Testis (tissue), 3 donors: ENCODE results near the gene COL23A1. TPM values are rescaled to one million over a fixed set of nuclear protein-coding genes. Genes with fewer than 3 reads are reported as not detected.
"Not testable (repeated sequence)": the region's sequence is repeated elsewhere in the genome, so short reads cannot be mapped to it uniquely, and the experiment has no call there.

ENCODE experiments used
- DNase-seq: peaks from one replicate; pipeline ENCODE4 v3.0.0-alpha.2; 2019
- H3K27ac ChIP-seq, 2 donors: fragments of 200-600 bp; sonication (generic); one replicate each; pipeline ENCODE4 v1.5.1; 2019
- H3K27me3 ChIP-seq: fragments of 200-600 bp; sonication (generic); one replicate; pipeline ENCODE4 v1.5.1; 2019
- H3K36me3 ChIP-seq: fragments of 200-600 bp; sonication (generic); one replicate; pipeline ENCODE4 v1.5.1; 2017; ENCODE audit warnings: low read depth; ENCODE audit errors: missing control alignments
- H3K4me1 ChIP-seq: fragments of 200-600 bp; sonication (generic); one replicate; pipeline ENCODE4 v1.5.1; 2019
- H3K4me3 ChIP-seq, 2 donors: fragments of 200-600 bp; sonication (generic); one replicate each; pipeline ENCODE4 v1.5.1; 2017 to 2019
- H3K9me3 ChIP-seq: fragments of 200-600 bp; sonication (generic); one replicate; pipeline ENCODE4 v1.5.1; 2017
- POLR2A ChIP-seq: fragments of 450-650 bp; IDR thresholded peaks from one replicate; pipeline ENCODE4 v1.6.1; 2017; ENCODE audit warnings: antibody characterized with exemption, mild to moderate bottlenecking, moderate library complexity
- WGBS, 2 donors: methylation state at CpG; one replicate each; pipeline ENCODE4 v1.1.5; 2018; 5-methylcytosine and 5-hydroxymethylcytosine counted together
- intact Hi-C: fragments of 100-400 bp; cut with DNase I; formaldehyde crosslinking; loops from one replicate; pipeline ENCODE4 v1.15.1; 2023; ENCODE audit warnings: low total_unique reads
- polyA plus RNA-seq: library from polyadenylated mRNA; stranded (reverse); fragments of 350-450 nt; fragmentation: Illumina TruSeq; extraction: RNeasy Lipid Tissue Mini Kit (QIAGEN cat#74804); gene quantifications from one replicate; pipeline ENCODE4 v1.2.3, GENCODE V29; 2014; ENCODE audit warnings: low read depth, low replicate concordance; ENCODE audit not compliant: insufficient read depth
- total RNA-seq, 2 donors: library from RNA; depleted of rRNA; stranded (reverse); fragments of >200 nt; gene quantifications; one replicate each; pipeline ENCODE4 v1.2.3, GENCODE V29; 2016
- TF ChIP-seq, protein P1 (sequence below), 3 experiments: fragments of 450-650 bp in 2 of 3; fragments of 200-600 bp in 1 of 3; sonication (generic) in 1 of 3; IDR thresholded peaks; one replicate each; pipeline ENCODE4 v1.5.1; 2016 to 2019; ENCODE audit warnings: antibody characterized with exemption in 3 of 3, mild to moderate bottlenecking in 2 of 3, moderate library complexity in 1 of 3

The COL23A1 gene
- total and polyA plus RNA-seq, 3 donors from 2014 or later: 4.3 to 5.5 (median 5.0) TPM

DNA sequence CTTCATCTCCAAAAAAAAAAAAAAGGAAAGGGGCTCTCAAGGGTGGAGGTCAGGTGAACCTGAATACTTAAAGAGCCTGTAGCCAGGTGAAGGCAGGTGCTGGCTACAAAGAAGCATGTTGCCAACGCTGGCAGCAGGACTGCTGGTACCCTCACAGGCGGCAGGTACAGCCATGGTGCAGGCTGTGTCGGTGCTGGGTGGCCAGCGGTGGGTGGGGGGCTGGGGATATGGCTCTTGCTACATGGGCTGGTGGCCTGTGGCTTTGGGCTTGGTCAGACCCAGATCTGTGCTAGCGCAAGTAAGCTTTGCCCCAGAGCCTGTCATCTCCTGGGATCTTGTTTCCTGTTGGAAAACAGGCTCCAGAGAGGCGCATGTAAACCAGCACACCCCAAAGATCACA, 271.3 kb downstream of the COL23A1 start:
- TF ChIP-seq, protein P1, sequence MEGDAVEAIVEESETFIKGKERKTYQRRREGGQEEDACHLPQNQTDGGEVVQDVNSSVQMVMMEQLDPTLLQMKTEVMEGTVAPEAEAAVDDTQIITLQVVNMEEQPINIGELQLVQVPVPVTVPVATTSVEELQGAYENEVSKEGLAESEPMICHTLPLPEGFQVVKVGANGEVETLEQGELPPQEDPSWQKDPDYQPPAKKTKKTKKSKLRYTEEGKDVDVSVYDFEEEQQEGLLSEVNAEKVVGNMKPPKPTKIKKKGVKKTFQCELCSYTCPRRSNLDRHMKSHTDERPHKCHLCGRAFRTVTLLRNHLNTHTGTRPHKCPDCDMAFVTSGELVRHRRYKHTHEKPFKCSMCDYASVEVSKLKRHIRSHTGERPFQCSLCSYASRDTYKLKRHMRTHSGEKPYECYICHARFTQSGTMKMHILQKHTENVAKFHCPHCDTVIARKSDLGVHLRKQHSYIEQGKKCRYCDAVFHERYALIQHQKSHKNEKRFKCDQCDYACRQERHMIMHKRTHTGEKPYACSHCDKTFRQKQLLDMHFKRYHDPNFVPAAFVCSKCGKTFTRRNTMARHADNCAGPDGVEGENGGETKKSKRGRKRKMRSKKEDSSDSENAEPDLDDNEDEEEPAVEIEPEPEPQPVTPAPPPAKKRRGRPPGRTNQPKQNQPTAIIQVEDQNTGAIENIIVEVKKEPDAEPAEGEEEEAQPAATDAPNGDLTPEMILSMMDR (IDR thresholded peaks at IDR 0.05): no peak
- TF ChIP-seq POLR2A: no peak
- no peak overlapping the region for H3K4me3 ChIP-seq
- H3K9me3 ChIP-seq: no peaks in the 10 kb centered on the region
- no peaks in the 10 kb centered on the region for H3K27me3 ChIP-seq
- WGBS, 2 donors: 76 to 87% methylated on average over 5 to 6 of the region's 6 CpGs
- no peak for DNase-seq
- no peaks in the 10 kb centered on the region for H3K36me3 ChIP-seq
- no peaks in the 10 kb centered on the region for H3K4me1 ChIP-seq
- intact Hi-C loops: no loop called here
- no peak overlapping the region for H3K27ac ChIP-seq

DNA sequence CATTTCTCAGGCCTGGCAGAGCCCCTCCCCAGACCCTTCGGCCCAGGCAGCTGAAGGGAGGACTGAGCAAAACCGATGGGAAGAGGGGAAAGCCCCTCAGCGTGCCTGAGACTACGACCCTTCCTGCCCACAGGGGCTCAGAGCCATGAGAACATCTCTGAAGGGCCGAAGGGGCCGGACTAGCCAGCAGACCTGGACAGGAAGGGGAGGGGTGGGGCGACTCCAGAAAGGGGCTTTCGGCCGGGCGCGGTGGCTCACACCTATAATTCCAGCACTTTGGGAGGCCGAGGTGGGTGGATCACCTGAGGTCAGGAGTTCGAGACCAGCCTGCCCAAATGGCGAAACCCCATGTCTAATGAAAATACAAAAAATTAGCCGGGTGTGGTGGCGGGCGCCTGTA, 271.8 kb downstream of the COL23A1 start:
- Histone ChIP-seq H3K27me3 (no peaks in the 10 kb centered on the region), H3K9me3 (no peaks in the 10 kb centered on the region), H3K27ac (no peak overlapping the region), H3K4me3 (no peak overlapping the region), H3K36me3 (no peaks in the 10 kb centered on the region), H3K4me1 (no peaks in the 10 kb centered on the region)
- intact Hi-C loops: no loop called here
- 91 to 95% methylated on average over 16 to 17 of the region's 17 CpGs for WGBS, 2 donors
- no peak for DNase-seq
- no peak for TF ChIP-seq POLR2A
- TF ChIP-seq, protein P1 (IDR thresholded peaks at IDR 0.05): no peak

DNA sequence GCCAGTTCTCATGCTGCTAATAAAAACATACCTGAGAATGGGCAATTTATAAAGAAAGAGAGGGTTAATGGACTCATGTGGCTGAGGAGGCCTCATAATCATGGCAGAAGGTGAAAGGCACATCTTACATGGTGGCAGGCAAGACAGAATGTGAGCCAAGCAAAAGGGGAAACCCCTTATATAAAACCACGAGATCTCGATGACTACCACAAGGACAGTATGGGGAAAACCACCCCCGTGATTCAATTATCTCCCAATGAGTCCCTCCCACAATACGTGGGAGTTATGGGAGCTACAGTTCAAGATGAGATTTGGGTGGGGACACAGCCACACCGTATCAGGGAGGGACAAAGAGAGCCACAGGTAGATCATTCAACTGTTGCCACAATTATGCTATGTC, 272.5 kb downstream of the COL23A1 start:
- H3K4me1 ChIP-seq, H3K4me3 ChIP-seq, DNase-seq, H3K36me3 ChIP-seq, intact Hi-C loops, H3K9me3 ChIP-seq, H3K27me3 ChIP-seq, H3K27ac ChIP-seq: not testable (repeated sequence)
- 86 to 87% methylated on average over 5 of the region's 5 CpGs for WGBS, 2 donors

DNA sequence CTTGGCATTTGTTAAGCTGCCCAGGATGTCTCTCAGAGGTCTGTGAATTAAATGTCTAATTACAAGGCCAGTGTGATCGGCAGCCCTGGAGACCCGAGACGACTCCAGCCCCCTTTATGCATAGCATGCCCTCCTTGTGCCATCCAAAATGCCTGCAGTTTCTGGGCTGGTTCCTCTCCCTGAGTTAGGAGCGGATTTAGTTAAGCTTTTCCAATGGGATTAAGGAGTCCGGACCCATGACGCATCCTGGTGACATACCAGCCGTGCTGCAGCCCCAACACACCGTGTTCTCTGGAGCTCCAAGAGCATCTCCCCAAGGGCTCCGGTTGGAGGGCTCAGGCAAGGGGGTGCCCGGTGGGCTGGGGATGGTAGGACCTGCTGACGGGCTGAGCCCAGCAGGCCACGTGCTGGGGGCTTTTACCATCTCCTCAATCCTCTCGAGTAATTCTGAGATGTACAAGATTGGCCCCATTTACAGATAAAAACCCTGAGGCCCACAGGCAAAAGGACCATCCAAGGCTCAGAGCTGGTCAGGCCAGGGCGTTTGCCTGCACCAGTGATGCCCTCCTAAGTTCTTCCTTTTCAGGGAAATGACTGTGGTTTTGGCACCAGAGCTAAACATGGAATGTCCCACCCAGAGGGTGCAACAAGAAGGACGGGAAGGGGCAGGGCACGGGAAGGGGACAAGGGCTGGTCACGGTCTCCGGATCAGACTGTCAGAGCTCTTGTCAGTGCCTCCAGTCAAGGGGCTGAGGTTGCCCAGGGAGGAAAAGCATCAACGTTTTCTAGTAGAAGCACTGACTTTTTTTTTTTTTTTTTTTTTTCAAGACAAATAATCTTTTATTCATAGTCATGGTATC, 275.0 kb downstream of the COL23A1 start:
- no peak overlapping the region for H3K27ac ChIP-seq

DNA sequence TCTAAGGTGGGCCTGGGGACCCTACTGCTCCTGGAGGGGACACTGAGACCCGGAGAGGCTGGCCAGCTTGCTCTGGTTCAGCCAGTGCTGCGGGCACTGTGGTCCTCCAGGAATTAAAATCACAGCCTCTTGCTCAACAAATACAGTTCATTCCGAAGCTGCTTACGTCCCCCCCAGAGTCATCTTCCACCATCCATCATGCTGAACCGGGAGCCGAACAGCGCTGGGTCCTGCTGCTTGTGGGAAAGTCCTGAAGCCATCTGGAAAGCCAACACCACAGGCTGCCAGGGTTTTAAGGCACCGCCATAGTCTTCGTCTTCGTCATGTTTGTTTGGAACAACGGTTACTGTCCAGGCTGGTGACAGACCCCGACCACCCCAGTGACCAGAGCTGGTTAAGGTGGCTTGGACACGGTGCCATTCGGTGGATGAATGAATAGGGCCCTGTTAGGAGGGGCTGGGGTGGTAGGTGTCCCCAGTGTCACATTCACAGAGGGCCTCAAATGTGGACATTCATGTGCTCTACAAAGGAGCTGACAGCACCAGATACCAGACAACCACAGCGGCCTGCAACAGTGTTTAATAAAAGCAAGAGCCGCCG, 276.0 kb downstream of the COL23A1 start:
- Histone ChIP-seq H3K27me3 (no peaks in the 10 kb centered on the region), H3K4me3 (no peak overlapping the region), H3K27ac (no peak overlapping the region), H3K4me1 (no peaks in the 10 kb centered on the region), H3K36me3 (no peaks in the 10 kb centered on the region), H3K9me3 (no peaks in the 10 kb centered on the region)
- intact Hi-C loops: no loop called here
- TF ChIP-seq, protein P1 (IDR thresholded peaks at IDR 0.05): no peak
- no peak for DNase-seq
- WGBS, 2 donors: 80% methylated on average over 15 to 17 of the region's 17 CpGs

More for the DNA sequence above, 275.0 kb downstream of the COL23A1 start:
- Histone ChIP-seq H3K36me3 (no peaks in the 10 kb centered on the region), H3K9me3 (no peaks in the 10 kb centered on the region), H3K4me1 (no peaks in the 10 kb centered on the region), H3K27me3 (no peaks in the 10 kb centered on the region), H3K4me3 (no peak overlapping the region)
- no peak for TF ChIP-seq POLR2A
- TF ChIP-seq, protein P1 (IDR thresholded peaks at IDR 0.05): no peak
- intact Hi-C loops: no loop called here
- DNase-seq: no peak
- 91 to 94% methylated on average over 19 of the region's 19 CpGs for WGBS, 2 donors
